Mucosa of stomach (tissue), 1 donor: ENCODE measurements around the gene GP2.

Experiments
- H3K27me3 ChIP-seq: one replicate; pipeline ENCODE4 v1.7.0; 2013; ENCODE audit warnings: mild to moderate bottlenecking, low read length; ENCODE audit not compliant: control insufficient read depth, insufficient read depth
- H3K36me3 ChIP-seq: one replicate; pipeline ENCODE4 v1.7.0; 2013; ENCODE audit warnings: low read length; ENCODE audit not compliant: control insufficient read depth, insufficient read depth
- H3K4me1 ChIP-seq: one replicate; pipeline ENCODE4 v1.7.0; 2013; ENCODE audit warnings: mild to moderate bottlenecking, low read length; ENCODE audit not compliant: control insufficient read depth, insufficient read depth
- H3K4me3 ChIP-seq: one replicate; pipeline ENCODE4 v1.7.0; 2013; ENCODE audit warnings: low read length
- H3K9ac ChIP-seq: one replicate; pipeline ENCODE4 v1.7.0; 2013; ENCODE audit warnings: mild to moderate bottlenecking, low read length, moderate library complexity
- H3K9me3 ChIP-seq: one replicate; pipeline ENCODE4 v1.7.0; 2013; ENCODE audit warnings: mild to moderate bottlenecking, low read length, moderate library complexity; ENCODE audit not compliant: control insufficient read depth
- donor health status: Pancreatic carcinoma.

The GP2 gene

DNA sequence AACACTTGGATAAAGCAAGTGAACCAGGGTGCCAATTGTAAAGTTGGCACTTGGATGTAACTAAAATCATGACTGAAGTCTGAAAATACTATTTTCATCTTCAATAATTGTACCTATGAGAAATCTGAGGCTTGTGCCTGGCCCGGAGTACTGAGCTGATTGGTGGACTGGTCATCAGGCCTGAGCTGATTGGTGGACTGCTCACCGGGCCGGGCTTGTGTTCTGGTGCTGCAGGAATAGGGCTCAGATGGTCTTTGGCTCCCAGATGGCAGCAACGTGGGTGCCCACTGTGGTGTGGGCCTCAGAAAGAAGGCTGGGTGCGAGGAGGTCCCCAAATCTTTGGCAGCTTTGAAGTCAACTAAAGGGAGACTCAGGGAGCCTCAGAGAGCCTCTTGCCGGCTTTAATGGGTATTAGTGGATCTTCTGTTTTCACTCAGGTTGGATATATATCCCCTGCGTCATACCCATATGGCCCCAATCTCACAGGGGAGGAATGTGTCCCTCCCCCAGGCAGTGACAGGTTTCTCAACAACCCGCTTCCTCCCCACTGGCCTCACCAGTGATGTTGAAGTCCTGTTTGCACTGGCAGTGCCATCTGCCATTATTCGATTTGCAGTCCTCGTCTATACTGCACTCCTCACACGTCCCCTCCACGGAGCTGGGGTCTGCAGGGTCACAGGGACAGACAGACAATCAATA lies 20.5 kb upstream of the GP2 start:
- H3K9me3 ChIP-seq, result no peaks in the 10 kb centered on the region
- H3K9ac ChIP-seq, result no peak overlapping the region
- H3K4me3 ChIP-seq, result no peak overlapping the region
- H3K36me3 ChIP-seq, result no peaks in the 10 kb centered on the region
- H3K27me3 ChIP-seq, result no peaks in the 10 kb centered on the region
- H3K4me1 ChIP-seq, result peaks cover 4% of the 10 kb centered on the region

DNA sequence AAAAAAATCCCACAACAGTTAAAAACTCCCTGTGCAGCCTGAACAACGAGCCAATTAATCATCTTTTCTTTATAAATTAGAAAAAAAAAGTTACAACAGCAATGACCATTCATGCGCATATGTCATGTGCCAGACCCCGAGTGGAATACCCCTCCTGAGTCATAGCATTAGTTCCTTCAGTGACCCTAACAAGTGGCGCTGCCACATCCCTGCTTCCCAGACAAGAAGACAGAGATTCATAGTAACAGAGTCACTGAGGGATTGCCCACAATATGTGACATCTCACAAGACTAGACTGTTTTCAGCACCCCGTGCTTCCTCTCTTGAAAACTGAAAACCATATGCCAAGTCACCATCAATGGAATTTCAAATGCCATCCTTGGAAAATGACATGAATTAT lies 17.3 kb upstream of the GP2 start:
- Histone ChIP-seq H3K9me3 (no peaks in the 10 kb centered on the region), H3K27me3 (no peaks in the 10 kb centered on the region), H3K4me3 (no peak overlapping the region), H3K4me1 (peaks cover 4% of the 10 kb centered on the region), H3K9ac (no peak overlapping the region), H3K36me3 (no peaks in the 10 kb centered on the region)

- Histone ChIP-seq H3K9me3 (no peaks in the 10 kb centered on the region), H3K27me3 (no peaks in the 10 kb centered on the region), H3K9ac (no peak overlapping the region), H3K4me1 (no peaks in the 10 kb centered on the region), H3K36me3 (no peaks in the 10 kb centered on the region), H3K4me3 (no peak overlapping the region)
Observed at GRCh38 chr16:20339744-20340143, 12.4 kb upstream of the GP2 start.

DNA sequence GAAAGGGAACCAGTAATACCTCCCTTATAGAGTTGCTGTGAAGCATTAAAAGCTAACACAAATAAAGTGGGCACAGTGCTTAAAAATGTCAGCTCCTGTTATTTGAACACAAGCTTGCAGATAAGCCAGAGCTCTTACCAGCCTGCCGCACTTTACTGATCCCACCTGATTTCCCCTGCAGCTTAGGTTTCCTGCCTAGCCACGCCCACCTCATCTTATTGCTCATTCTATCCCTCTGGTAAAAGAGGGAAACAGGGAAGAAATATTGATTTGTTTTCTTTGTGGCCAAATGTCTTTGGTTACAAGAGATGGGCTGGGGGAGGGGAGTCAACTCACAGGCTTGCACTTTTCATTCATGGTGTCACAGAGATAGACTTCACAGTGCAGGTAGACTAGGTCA lies 9.6 kb upstream of the GP2 start:
- Histone ChIP-seq H3K27me3 (no peaks in the 10 kb centered on the region), H3K9ac (no peak overlapping the region), H3K4me3 (no peak overlapping the region), H3K4me1 (no peaks in the 10 kb centered on the region), H3K36me3 (no peaks in the 10 kb centered on the region), H3K9me3 (no peaks in the 10 kb centered on the region)

GRCh38 chr16:20334396-20334795 lies 7.1 kb upstream of the GP2 start:
- Histone ChIP-seq H3K9me3 (no peaks in the 10 kb centered on the region), H3K27me3 (no peaks in the 10 kb centered on the region), H3K4me3 (no peak overlapping the region), H3K4me1 (no peaks in the 10 kb centered on the region), H3K9ac (no peak overlapping the region), H3K36me3 (no peaks in the 10 kb centered on the region)

DNA sequence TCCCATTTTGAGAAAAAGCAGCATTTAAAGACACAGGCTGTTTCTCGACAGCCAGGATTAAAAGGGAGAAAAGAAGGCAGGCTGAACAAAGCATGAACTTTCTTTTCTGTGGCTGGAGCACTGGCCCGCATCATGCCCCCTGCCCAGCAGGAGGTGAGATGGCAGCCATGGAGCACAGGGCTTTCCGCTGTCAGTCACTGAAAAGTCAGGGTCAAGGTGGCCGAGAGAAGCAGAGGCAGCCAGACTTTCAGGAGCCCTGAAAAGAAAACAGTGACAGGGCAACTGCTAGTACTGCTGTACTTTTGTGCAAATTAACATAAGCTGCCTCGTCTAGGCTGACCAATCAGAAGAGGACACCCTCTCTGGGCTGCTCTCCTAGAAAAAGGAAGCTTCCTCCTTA lies 5.8 kb upstream of the GP2 start:
- H3K27me3 ChIP-seq, result no peaks in the 10 kb centered on the region
- H3K9me3 ChIP-seq, result no peaks in the 10 kb centered on the region
- H3K36me3 ChIP-seq, result no peaks in the 10 kb centered on the region
- H3K4me1 ChIP-seq, result peaks cover 5% of the 10 kb centered on the region
- no peak overlapping the region for H3K4me3 ChIP-seq
- no peak overlapping the region for H3K9ac ChIP-seq

DNA sequence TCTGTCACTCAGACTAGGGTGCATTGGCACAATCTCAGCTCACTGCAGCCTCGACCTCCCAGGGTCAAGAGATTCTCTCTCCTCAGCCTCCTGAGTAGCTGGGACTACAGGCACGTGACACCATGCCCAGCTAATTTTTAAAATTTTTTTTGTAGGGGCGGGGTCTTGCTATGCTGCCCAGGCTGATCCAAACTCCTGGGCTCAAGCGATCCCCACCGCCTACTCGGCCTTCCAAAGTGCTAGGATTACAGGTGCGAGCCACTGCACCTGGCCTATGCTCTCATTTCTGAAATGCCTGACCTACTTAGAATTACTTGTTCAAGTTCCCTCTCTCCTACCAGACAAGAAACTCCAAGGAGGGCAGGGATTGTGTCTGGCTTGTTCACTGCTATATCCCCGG lies 5.1 kb upstream of the GP2 start:
- H3K9me3 ChIP-seq, result no peaks in the 10 kb centered on the region
- no peak overlapping the region for H3K4me3 ChIP-seq
- no peak overlapping the region for H3K9ac ChIP-seq
- no peaks in the 10 kb centered on the region for H3K36me3 ChIP-seq
- peaks cover 12% of the 10 kb centered on the region for H3K4me1 ChIP-seq
- peaks cover 1% of the 10 kb centered on the region for H3K27me3 ChIP-seq

DNA sequence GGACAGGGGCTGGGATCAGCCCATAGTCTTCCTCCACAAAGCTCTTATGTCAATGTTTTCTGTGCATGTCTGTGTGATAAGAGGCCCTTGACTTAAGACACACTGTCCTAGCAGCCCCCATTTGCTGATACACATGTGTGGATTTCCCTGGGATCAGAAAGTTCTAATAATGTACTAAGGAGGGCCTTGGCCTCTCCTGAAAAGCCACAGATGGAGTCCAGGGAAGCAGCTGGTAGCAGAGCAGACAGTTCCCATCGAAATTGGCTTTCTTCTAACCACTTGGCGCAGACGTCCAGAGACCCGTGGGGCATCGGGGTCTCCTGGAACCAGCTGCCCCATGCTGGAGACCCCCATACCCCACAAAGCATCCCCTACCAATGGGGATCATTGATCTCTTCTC lies 4.3 kb upstream of the GP2 start:
- Histone ChIP-seq H3K36me3 (no peaks in the 10 kb centered on the region), H3K4me1 (peaks cover 20% of the 10 kb centered on the region), H3K4me3 (no peak overlapping the region), H3K9ac (no peak overlapping the region), H3K9me3 (no peaks in the 10 kb centered on the region), H3K27me3 (peaks cover 4% of the 10 kb centered on the region)

DNA sequence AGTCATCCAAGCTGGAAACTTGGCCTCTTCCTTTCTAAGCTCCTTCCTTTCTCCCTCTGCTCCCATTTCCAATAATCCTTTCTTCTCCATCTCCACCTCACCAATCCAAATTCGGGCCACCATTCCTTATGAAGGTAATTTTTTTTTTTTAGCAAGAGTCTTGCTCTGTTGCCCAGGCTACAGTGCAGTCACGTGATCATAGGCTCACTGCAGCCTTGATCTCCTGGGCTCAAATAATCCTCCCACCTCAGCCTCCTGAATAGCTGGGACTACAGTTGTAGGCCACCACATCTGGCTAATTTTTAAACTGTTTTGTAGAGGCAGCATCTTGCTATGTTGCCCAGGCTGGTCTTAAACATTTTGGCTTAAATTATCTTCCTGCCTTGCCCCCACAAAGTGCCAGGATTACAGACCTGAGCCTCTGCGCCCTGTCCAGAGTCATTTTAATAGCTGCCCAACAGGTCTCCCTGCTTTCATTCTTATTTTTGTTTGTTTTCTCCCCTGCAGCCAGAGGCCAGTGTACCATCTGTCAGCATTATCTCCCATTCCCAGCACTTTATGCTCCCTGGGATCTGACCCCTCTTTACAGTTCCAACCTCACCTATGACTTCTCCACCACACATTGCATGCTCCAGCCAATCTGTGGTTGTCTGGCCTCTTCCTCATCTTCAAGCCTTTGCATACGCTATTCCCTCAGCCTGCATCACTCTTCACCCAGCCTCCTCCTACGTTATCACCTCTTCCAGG lies 2.3 kb upstream of the GP2 start:
- Histone ChIP-seq H3K27me3 (peaks cover 4% of the 10 kb centered on the region), H3K9ac (no peak overlapping the region), H3K9me3 (no peaks in the 10 kb centered on the region), H3K4me3 (no peak overlapping the region), H3K4me1 (peaks cover 30% of the 10 kb centered on the region), H3K36me3 (no peaks in the 10 kb centered on the region)

- Histone ChIP-seq H3K9me3 (no peaks in the 10 kb centered on the region), H3K27me3 (peaks cover 4% of the 10 kb centered on the region), H3K36me3 (no peaks in the 10 kb centered on the region), H3K4me3 (no peak overlapping the region), H3K9ac (no peak overlapping the region), H3K4me1 (peaks cover 30% of the 10 kb centered on the region)
Observed at GRCh38 chr16:20326321-20326720, 992 bp downstream of the GP2 start.

- H3K9me3 ChIP-seq, result no peaks in the 10 kb centered on the region
- H3K4me1 ChIP-seq, result peaks cover 30% of the 10 kb centered on the region
- H3K4me3 ChIP-seq, result no peak overlapping the region
- H3K27me3 ChIP-seq, result peaks cover 4% of the 10 kb centered on the region
- no peak overlapping the region for H3K9ac ChIP-seq
- no peaks in the 10 kb centered on the region for H3K36me3 ChIP-seq
Observed at GRCh38 chr16:20325005-20325404, 2.3 kb downstream of the GP2 start.

DNA sequence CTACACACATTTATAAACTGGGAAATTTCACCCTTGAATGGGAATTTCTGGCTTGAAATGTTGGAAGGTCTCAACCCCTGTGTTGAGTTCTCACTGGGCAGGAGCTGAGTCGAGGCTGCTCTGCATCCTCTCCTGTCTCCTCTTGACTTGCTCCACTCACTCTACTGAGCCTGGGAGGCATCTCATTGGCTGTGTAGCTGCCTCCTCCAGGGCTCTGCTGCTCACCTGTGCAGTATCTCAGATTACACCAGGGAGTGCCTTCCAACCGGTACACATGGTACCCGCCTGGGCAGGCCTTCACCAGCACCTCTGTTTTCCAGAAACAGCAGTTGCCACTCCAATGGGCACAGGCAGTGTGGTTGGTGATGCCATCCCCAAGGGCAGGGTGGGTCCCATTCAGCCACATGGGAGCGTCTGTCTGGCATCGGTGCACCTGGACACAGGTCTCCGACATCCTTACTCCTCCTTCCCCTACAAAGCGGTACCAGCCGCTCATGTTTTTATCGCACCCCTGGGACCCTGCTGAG lies 3.7 kb downstream of the GP2 start:
- no peaks in the 10 kb centered on the region for H3K36me3 ChIP-seq
- no peak overlapping the region for H3K9ac ChIP-seq
- H3K9me3 ChIP-seq, result no peaks in the 10 kb centered on the region
- no peak overlapping the region for H3K4me3 ChIP-seq
- H3K4me1 ChIP-seq, result peaks cover 30% of the 10 kb centered on the region
- H3K27me3 ChIP-seq, result peaks cover 4% of the 10 kb centered on the region
